KMS-11 (cell line): Measurements from ENCODE around the gene RXFP2.

Experiments
- H2AFZ ChIP-seq: fragments of 200-600 bp; sonication (generic); 2 replicates; pipeline ENCODE4 v1.6.1; 2016; ENCODE audit warnings: antibody characterized with exemption, mixed run types, low read depth
- H3K27ac ChIP-seq: fragments of 200-600 bp; sonication (generic); 2 replicates; pipeline ENCODE4 v1.6.1; 2016; ENCODE audit warnings: mild to moderate bottlenecking, mixed run types
- H3K27me3 ChIP-seq: fragments of 200-600 bp; sonication (generic); 2 replicates; pipeline ENCODE4 v1.6.1; 2017; ENCODE audit warnings: mild to moderate bottlenecking, low read depth, mixed run types, moderate library complexity; ENCODE audit not compliant: insufficient read depth
- H3K36me3 ChIP-seq: fragments of 200-600 bp; sonication (generic); 2 replicates; pipeline ENCODE4 v1.6.1; 2017; ENCODE audit warnings: mild to moderate bottlenecking, mixed run types; ENCODE audit not compliant: insufficient read depth
- H3K4me1 ChIP-seq: fragments of 200-600 bp; sonication (generic); 2 replicates; pipeline ENCODE4 v1.6.1; 2016; ENCODE audit warnings: mild to moderate bottlenecking, low read depth, mixed run types; ENCODE audit not compliant: poor library complexity, severe bottlenecking
- H3K4me2 ChIP-seq: fragments of 200-600 bp; sonication (generic); 2 replicates; pipeline ENCODE4 v1.7.0; 2016; ENCODE audit warnings: mild to moderate bottlenecking, mixed run types
- H3K4me3 ChIP-seq: fragments of 200-600 bp; sonication (generic); IDR thresholded peaks from 2 replicates; pipeline ENCODE4 v1.6.1; 2017; ENCODE audit warnings: low read depth, low read length, mixed read lengths; ENCODE audit not compliant: insufficient read depth
- H3K79me2 ChIP-seq: fragments of 200-600 bp; sonication (generic); 2 replicates; pipeline ENCODE4 v1.6.1; 2016; ENCODE audit warnings: low read depth, mixed run types; ENCODE audit not compliant: insufficient read depth
- H3K9ac ChIP-seq: fragments of 200-600 bp; sonication (generic); 2 replicates; pipeline ENCODE4 v1.6.1; 2016; ENCODE audit warnings: mild to moderate bottlenecking, mixed run types
- H4K20me1 ChIP-seq: fragments of 200-600 bp; sonication (generic); 2 replicates; pipeline ENCODE4 v1.6.1; 2016; ENCODE audit warnings: mild to moderate bottlenecking, mixed run types; ENCODE audit not compliant: insufficient read depth
- CTCF ChIP-seq: fragments of 200-600 bp; sonication (generic); conservative IDR thresholded peaks from 2 replicates; pipeline ENCODE4 v1.6.1; 2017; ENCODE audit warnings: low read depth, mild to moderate bottlenecking, antibody characterized with exemption, low read length, moderate library complexity, mixed read lengths

RXFP2 gene

GRCh38 chr13:31747291-31747690 lies 8.0 kb downstream of the RXFP2 start:
- Histone ChIP-seq H3K4me1 (no peaks in the 10 kb centered on the region), H3K4me3 (no peak overlapping the region)
- TF ChIP-seq CTCF = no peak

GRCh38 chr13:31747966-31748365 lies 8.6 kb downstream of the RXFP2 start:
- Histone ChIP-seq H3K4me2 (no peak overlapping the region), H4K20me1 (no peaks in the 10 kb centered on the region), H3K4me3 (no peak overlapping the region), H3K9ac (no peak overlapping the region), H2AFZ (no peak overlapping the region), H3K27ac (no peak overlapping the region), H3K36me3 (no peaks in the 10 kb centered on the region), H3K27me3 (no peaks in the 10 kb centered on the region), H3K79me2 (no peaks in the 10 kb centered on the region), H3K4me1 (no peaks in the 10 kb centered on the region)
- TF ChIP-seq CTCF = no peak

More at GRCh38 chr13:31747291-31747690, 8.0 kb downstream of the RXFP2 start:
- no peak overlapping the region for H2AFZ ChIP-seq
- H3K4me2 ChIP-seq = no peak overlapping the region
- no peak overlapping the region for H3K9ac ChIP-seq
- no peak overlapping the region for H3K27ac ChIP-seq
- H4K20me1 ChIP-seq = no peaks in the 10 kb centered on the region
- no peaks in the 10 kb centered on the region for H3K79me2 ChIP-seq
- no peaks in the 10 kb centered on the region for H3K27me3 ChIP-seq
- H3K36me3 ChIP-seq = no peaks in the 10 kb centered on the region

- Histone ChIP-seq H4K20me1 (no peaks in the 10 kb centered on the region), H3K4me3 (no peak overlapping the region), H3K27me3 (no peaks in the 10 kb centered on the region), H3K79me2 (no peaks in the 10 kb centered on the region), H3K4me1 (no peaks in the 10 kb centered on the region), H3K4me2 (no peak overlapping the region), H2AFZ (no peak overlapping the region), H3K36me3 (no peaks in the 10 kb centered on the region), H3K9ac (no peak overlapping the region), H3K27ac (no peak overlapping the region)
- TF ChIP-seq CTCF = no peak
These were observed 10.6 kb downstream of the RXFP2 start for GRCh38 chr13:31749929-31750328.

- no peaks in the 10 kb centered on the region for H3K79me2 ChIP-seq
- no peaks in the 10 kb centered on the region for H3K4me1 ChIP-seq
- no peaks in the 10 kb centered on the region for H4K20me1 ChIP-seq
- H3K27ac ChIP-seq = no peak overlapping the region
- no peak overlapping the region for H3K4me2 ChIP-seq
- no peak overlapping the region for H2AFZ ChIP-seq
- no peak overlapping the region for H3K9ac ChIP-seq
- H3K4me3 ChIP-seq = no peak overlapping the region
- no peaks in the 10 kb centered on the region for H3K36me3 ChIP-seq
- TF ChIP-seq CTCF = no peak
- H3K27me3 ChIP-seq = no peaks in the 10 kb centered on the region
These were observed 15.9 kb downstream of the RXFP2 start for GRCh38 chr13:31755211-31755610.
